ENCODE data around the gene TMEM178B.

- TF ChIP-seq CTCF (IDR thresholded peaks at IDR 0.05), result no peak
- TF ChIP-seq REST (IDR thresholded peaks at IDR 0.05; ENCODE audit: low read depth, low read length), result no peak
- no peak for TF ChIP-seq USF2 (IDR thresholded peaks at IDR 0.05; ENCODE audit: borderline replicate concordance, low read depth, low read length)
- TF ChIP-seq RFX5 (IDR thresholded peaks at IDR 0.05; ENCODE audit: low read length), result no peak
- no peak for TF ChIP-seq MAX (IDR thresholded peaks at IDR 0.05; ENCODE audit: low read depth)
- TF ChIP-seq SIN3A (IDR thresholded peaks at IDR 0.05; ENCODE audit: borderline replicate concordance, low read depth, low read length), result no peak
Measured at GRCh38 chr7:141181812-141182211, 107.9 kb downstream of the TMEM178B start.

All from SK-N-SH (cell line).